ENCODE results near the gene GPATCH2. TPM values are rescaled to one million over a fixed set of nuclear protein-coding genes. Genes with fewer than 3 reads are reported as not detected.
"Not testable (repeated sequence)": the region's sequence is repeated elsewhere in the genome, so short reads cannot be mapped to it uniquely, and the experiment has no call there.

The GPATCH2 gene
- total RNA-seq, 4 donors from 2014 or later: 10.5 to 33.2 (median 13.7) TPM

DNA sequence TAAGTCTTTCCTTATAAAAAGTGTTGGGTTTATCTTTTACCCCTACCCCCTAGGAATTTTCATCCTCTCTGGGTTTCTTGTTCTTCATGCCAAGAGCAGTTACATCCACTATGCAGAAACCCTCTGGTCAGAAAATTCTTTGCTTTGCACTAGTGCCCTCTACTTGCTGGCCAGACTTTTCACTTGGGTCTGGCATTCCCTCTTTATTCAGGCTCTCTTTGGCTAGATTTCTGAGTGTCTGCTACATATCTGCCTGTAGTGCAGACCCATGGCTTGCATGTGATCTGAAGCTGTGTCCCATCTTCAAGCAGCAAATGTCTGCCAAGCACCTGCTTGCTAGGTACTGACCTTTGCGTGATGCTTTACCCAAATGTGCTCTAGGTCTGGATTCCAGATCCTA is 237.0 kb downstream of the GPATCH2 start:
- Histone ChIP-seq H3K9me3 (no peaks in the 10 kb centered on the region), H3K4me1 (no peaks in the 10 kb centered on the region), H3K4me3 (no peak overlapping the region), H3K27ac (no peak overlapping the region), H3K27me3 (peaks cover 3% of the 10 kb centered on the region), H3K36me3 (no peaks in the 10 kb centered on the region)
- WGBS: 55% methylated on average over 1 of the region's 1 CpG
- TF ChIP-seq POLR2A (IDR thresholded peaks at IDR 0.05) (no peak), POLR2AphosphoS5 (IDR thresholded peaks at IDR 0.05) (no peak), EP300 (IDR thresholded peaks at IDR 0.05) (no peak)
- TF ChIP-seq, protein P1, sequence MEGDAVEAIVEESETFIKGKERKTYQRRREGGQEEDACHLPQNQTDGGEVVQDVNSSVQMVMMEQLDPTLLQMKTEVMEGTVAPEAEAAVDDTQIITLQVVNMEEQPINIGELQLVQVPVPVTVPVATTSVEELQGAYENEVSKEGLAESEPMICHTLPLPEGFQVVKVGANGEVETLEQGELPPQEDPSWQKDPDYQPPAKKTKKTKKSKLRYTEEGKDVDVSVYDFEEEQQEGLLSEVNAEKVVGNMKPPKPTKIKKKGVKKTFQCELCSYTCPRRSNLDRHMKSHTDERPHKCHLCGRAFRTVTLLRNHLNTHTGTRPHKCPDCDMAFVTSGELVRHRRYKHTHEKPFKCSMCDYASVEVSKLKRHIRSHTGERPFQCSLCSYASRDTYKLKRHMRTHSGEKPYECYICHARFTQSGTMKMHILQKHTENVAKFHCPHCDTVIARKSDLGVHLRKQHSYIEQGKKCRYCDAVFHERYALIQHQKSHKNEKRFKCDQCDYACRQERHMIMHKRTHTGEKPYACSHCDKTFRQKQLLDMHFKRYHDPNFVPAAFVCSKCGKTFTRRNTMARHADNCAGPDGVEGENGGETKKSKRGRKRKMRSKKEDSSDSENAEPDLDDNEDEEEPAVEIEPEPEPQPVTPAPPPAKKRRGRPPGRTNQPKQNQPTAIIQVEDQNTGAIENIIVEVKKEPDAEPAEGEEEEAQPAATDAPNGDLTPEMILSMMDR (IDR thresholded peaks at IDR 0.05): no peak
- DNase-seq (ENCODE audit: low spot score in 2 of 2): no peak

DNA sequence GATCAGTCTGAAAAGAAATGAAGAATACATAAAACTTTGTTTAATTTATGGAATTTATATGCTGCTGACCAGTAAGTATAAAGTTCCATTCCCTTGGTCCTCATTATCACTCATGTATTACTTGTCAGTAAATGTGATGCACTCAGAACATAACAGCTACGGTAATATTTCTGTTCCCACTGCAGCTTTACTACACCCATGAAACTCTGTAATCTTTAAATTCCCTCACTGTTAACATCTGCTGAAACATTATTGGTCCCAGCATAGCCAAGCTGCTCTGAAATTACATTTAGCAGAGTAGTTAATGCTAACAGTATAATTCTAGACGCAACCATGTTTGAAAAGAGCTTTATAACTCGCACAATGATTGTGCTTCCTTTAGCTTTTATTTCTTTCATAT is 238.4 kb downstream of the GPATCH2 start:
- 78% methylated on average over 3 of the region's 3 CpGs for WGBS
- H3K36me3 ChIP-seq: no peaks in the 10 kb centered on the region
- no peak for DNase-seq (ENCODE audit: low spot score in 2 of 2)
- H3K4me1 ChIP-seq: no peaks in the 10 kb centered on the region
- H3K9me3 ChIP-seq: no peaks in the 10 kb centered on the region
- peaks cover 3% of the 10 kb centered on the region for H3K27me3 ChIP-seq
- no peak overlapping the region for H3K27ac ChIP-seq
- no peak overlapping the region for H3K4me3 ChIP-seq
- TF ChIP-seq, protein P1 (IDR thresholded peaks at IDR 0.05): no peak
- TF ChIP-seq POLR2A (IDR thresholded peaks at IDR 0.05) (no peak), POLR2AphosphoS5 (IDR thresholded peaks at IDR 0.05) (no peak), EP300 (IDR thresholded peaks at IDR 0.05) (no peak)

DNA sequence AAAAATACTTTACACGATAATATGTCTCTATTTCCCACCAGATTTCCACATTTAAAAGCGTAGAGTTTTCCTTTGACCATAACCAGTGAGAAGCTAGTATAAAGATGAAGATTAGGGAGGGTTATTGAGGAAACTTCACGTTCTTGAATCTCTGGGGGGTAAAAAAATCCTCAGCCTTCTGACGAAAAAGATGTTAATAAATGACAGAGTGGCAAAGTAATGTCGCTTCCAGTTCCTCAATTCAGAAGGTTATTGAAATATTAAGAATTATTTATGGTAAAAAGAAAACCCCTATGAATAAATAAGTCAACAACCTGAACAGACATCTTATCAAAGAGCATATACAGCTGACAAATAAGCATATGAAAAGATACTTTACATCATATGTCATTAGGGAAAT is 241.0 kb downstream of the GPATCH2 start:
- H3K4me1 ChIP-seq: no peaks in the 10 kb centered on the region
- H3K9me3 ChIP-seq: no peaks in the 10 kb centered on the region
- no peak overlapping the region for H3K4me3 ChIP-seq
- TF ChIP-seq EP300 (IDR thresholded peaks at IDR 0.05): no peak
- no peak for TF ChIP-seq POLR2AphosphoS5 (IDR thresholded peaks at IDR 0.05)
- no peak for TF ChIP-seq POLR2A (IDR thresholded peaks at IDR 0.05)
- TF ChIP-seq, protein P1 (IDR thresholded peaks at IDR 0.05): no peak
- DNase-seq (ENCODE audit: low spot score in 2 of 2): no peak
- no peaks in the 10 kb centered on the region for H3K36me3 ChIP-seq
- no peaks in the 10 kb centered on the region for H3K27me3 ChIP-seq
- WGBS: 80% methylated on average over 5 of the region's 5 CpGs
- no peak overlapping the region for H3K27ac ChIP-seq

DNA sequence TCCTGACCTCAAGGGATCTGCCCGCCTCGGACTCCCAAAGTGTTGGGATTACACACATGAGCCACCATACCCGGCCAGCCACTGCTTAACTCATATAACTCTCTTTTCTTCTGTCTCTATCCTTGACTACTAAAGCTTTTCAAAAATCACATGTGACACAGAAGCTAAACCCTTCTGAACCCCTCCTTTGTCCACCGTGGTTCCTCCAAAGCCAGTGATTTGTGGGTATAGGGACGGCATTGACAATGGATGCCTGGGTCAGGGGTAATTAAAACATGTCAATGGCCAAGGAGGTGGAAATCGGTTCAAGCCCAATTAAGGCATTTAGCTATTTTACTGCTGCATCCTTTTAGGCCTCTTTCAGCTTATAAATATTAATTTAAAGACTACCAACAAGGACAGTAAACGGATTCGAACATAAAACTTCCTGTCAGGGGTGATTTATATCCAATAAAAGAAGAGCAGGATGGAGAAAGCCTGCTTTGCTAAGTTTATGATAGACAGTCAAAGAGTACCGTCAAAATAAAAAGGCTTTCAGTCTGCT is 242.3 kb downstream of the GPATCH2 start:
- H3K36me3 ChIP-seq: no peaks in the 10 kb centered on the region
- H3K9me3 ChIP-seq: no peaks in the 10 kb centered on the region
- no peak overlapping the region for H3K4me3 ChIP-seq
- H3K27ac ChIP-seq: no peak overlapping the region
- TF ChIP-seq POLR2A (IDR thresholded peaks at IDR 0.05) (no peak), POLR2AphosphoS5 (IDR thresholded peaks at IDR 0.05) (no peak), EP300 (IDR thresholded peaks at IDR 0.05) (no peak)
- TF ChIP-seq, protein P1 (IDR thresholded peaks at IDR 0.05): no peak
- H3K4me1 ChIP-seq: no peaks in the 10 kb centered on the region
- DNase-seq (ENCODE audit: low spot score in 2 of 2): no peak
- H3K27me3 ChIP-seq: no peaks in the 10 kb centered on the region
- 60% methylated on average over 9 of the region's 9 CpGs for WGBS

DNA sequence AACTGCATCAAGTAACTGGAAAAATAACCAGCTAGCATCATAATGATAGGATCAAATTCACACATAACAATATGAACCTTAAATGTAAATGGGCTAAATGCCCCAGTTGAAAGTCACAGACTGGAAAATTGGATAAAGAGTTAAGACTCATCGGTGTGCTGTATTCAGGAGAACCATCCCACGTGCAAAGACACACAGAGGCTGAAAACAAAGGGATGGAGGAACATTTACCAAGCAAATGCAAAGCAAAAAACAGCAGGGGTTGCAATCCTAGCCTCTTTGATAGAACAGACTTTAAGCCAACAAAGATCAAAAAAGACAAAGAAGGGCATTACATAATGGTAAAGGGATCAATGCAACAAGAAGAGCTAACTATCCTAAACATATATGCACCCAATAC is 249.1 kb downstream of the GPATCH2 start:
- not testable (repeated sequence) for H3K36me3 ChIP-seq; DNase-seq (ENCODE audit: low spot score in 2 of 2); H3K27me3 ChIP-seq; H3K4me3 ChIP-seq; H3K27ac ChIP-seq; H3K9me3 ChIP-seq; H3K4me1 ChIP-seq
- WGBS: 18% methylated on average over 2 of the region's 2 CpGs

DNA sequence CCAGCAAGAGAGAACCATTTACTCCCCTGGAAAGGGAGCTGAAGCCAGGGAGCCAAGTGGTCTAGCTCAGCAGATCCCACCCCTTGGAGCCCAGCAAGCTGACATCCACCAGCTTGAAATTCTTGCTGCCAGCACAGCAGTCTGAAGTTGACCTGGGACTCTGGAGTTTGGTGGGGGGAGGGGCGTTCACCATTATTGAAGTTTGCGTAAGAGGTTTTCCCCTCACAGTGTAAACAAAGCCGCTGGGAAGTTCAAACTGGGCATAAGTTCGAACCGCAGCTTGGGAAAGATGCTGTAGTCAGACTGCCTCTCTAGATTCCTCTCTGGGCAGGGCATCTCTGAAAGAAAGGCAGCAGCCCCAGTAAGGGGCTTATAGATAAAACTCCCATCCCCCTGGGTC is 251.1 kb downstream of the GPATCH2 start:
- H3K9me3 ChIP-seq: not testable (repeated sequence)

More for the DNA sequence above, 251.1 kb downstream of the GPATCH2 start:
- 94% methylated on average over 5 of the region's 5 CpGs for WGBS
- H3K27me3 ChIP-seq; DNase-seq (ENCODE audit: low spot score in 2 of 2); H3K4me1 ChIP-seq; H3K27ac ChIP-seq; H3K36me3 ChIP-seq; H3K4me3 ChIP-seq: not testable (repeated sequence)

All from suprapubic skin (tissue), 4 donors.